IMR-90 (cell line): ENCODE results near the gene DHH. TPM values are rescaled to one million over a fixed set of nuclear protein-coding genes. Genes with fewer than 3 reads are reported as not detected.

Experiments
- ATAC-seq: fragments of 200-7000 bp; cut with Tn5 transposase; 2 replicates; pipeline ENCODE4 v1.9.1; 2020; ENCODE audit warnings: low read depth, mild to moderate bottlenecking, moderate library complexity
- BruUV-seq: library from RNA; stranded (reverse); fragments of 400-500 nt; replicated peaks from 2 replicates; lab custom pipeline; 2021; lab: Mats Ljungman, UMichigan
- CTCF ChIA-PET: fragments of 300-600 bp; formaldehyde crosslinking; extraction: SDS; loops from one replicate; lab custom pipeline; 2021; ENCODE audit warnings: antibody characterized with exemption; lab: Yijun Ruan, JAX
- POLR2A ChIA-PET: fragments of 300-600 bp; sonication (Branson Sonifier 250); formaldehyde crosslinking; loops from one replicate; lab custom pipeline; 2022; ENCODE audit warnings: antibody characterized with exemption; ENCODE audit not compliant: unreplicated experiment; lab: Charles Lee
- DNase-seq: peaks from one replicate; pipeline ENCODE4 v3.0.0; 2013
- H2AFZ ChIP-seq: replicated peaks from 2 replicates; pipeline ENCODE3; 2013; ENCODE audit warnings: low read length, mild to moderate bottlenecking; ENCODE audit not compliant: poor library complexity
- H2AK5ac ChIP-seq: 2 replicates; pipeline ENCODE4 v1.6.1; 2013; ENCODE audit warnings: low read depth, low read length, inconsistent platforms
- H2AK9ac ChIP-seq: replicated peaks from 2 replicates; pipeline ENCODE3; 2013; ENCODE audit warnings: mild to moderate bottlenecking, low read depth, low read length, moderate library complexity; ENCODE audit not compliant: poor library complexity
- H2BK120ac ChIP-seq: 2 replicates; pipeline ENCODE4 v1.6.1; 2013; ENCODE audit warnings: low read depth, low read length, inconsistent platforms
- H2BK15ac ChIP-seq: 3 replicates; pipeline ENCODE4 v1.6.1; 2013; ENCODE audit warnings: low read depth, low read length, inconsistent platforms
- H2BK20ac ChIP-seq: 2 replicates; pipeline ENCODE4 v1.6.1; 2013; ENCODE audit warnings: low read depth, mild to moderate bottlenecking, inconsistent platforms, low read length, moderate library complexity
- H2BK5ac ChIP-seq: 2 replicates; pipeline ENCODE4 v1.6.1; 2013; ENCODE audit warnings: mild to moderate bottlenecking, low read depth, low read length, inconsistent platforms; ENCODE audit not compliant: poor library complexity, severe bottlenecking
- H3K14ac ChIP-seq: replicated peaks from 2 replicates; pipeline ENCODE4 v1.6.1; 2013; ENCODE audit warnings: low read depth, low read length, inconsistent platforms
- H3K18ac ChIP-seq: 2 replicates; pipeline ENCODE4 v1.6.1; 2013; ENCODE audit warnings: low read depth, low read length, control low read depth
- H3K23ac ChIP-seq: 2 replicates; pipeline ENCODE4 v1.6.1; 2013; ENCODE audit warnings: low read depth, low read length, inconsistent platforms
- H3K27ac ChIP-seq: 2 replicates; pipeline ENCODE4 v1.5.1; 2013; ENCODE audit warnings: mild to moderate bottlenecking, control low read depth, low read length; ENCODE audit not compliant: insufficient read depth
- H3K27me3 ChIP-seq: 2 replicates; pipeline ENCODE4 v1.6.1; 2013; ENCODE audit warnings: low read length; ENCODE audit not compliant: control insufficient read depth, insufficient read depth
- H3K36me3 ChIP-seq: 2 replicates; pipeline ENCODE4 v1.6.1; 2013; ENCODE audit warnings: low read length, mixed read lengths; ENCODE audit not compliant: control insufficient read depth, insufficient read depth
- H3K4ac ChIP-seq: 2 replicates; pipeline ENCODE4 v1.6.1; 2013; ENCODE audit warnings: low read depth, low read length, inconsistent platforms
- H3K4me1 ChIP-seq: 2 replicates; pipeline ENCODE4 v1.6.1; 2013; ENCODE audit warnings: low read length, mixed read lengths; ENCODE audit not compliant: control insufficient read depth, insufficient read depth
- H3K4me2 ChIP-seq: 2 replicates; pipeline ENCODE4 v1.6.1; 2013; ENCODE audit warnings: low read depth, mild to moderate bottlenecking, control low read depth, low read length, moderate library complexity
- H3K4me3 ChIP-seq: 2 replicates; pipeline ENCODE4 v1.5.1; 2013; ENCODE audit warnings: low read depth, mild to moderate bottlenecking, control low read depth, low read length, moderate library complexity; ENCODE audit not compliant: insufficient read depth
- H3K56ac ChIP-seq: 2 replicates; pipeline ENCODE4 v1.6.1; 2013; ENCODE audit warnings: low read length, inconsistent platforms; ENCODE audit not compliant: insufficient read depth; ENCODE audit errors: extremely low read depth
- H3K79me1 ChIP-seq, 2 experiments: 2 replicates each; pipeline ENCODE4 v1.6.1; 2013; ENCODE audit warnings: low read length in 2 of 2, inconsistent platforms in 1 of 2, low read depth in 1 of 2
- H3K9ac ChIP-seq: 2 replicates; pipeline ENCODE4 v1.6.1; 2013; ENCODE audit warnings: low read depth, low read length, control low read depth
- H3K9me1 ChIP-seq: 2 replicates; pipeline ENCODE4 v1.6.1; 2013; ENCODE audit warnings: low read length, inconsistent platforms; ENCODE audit not compliant: insufficient read depth
- H3K9me3 ChIP-seq: 2 replicates; pipeline ENCODE4 v1.6.1; 2013; ENCODE audit warnings: low read length; ENCODE audit not compliant: control insufficient read depth, insufficient read depth
- H4K20me1 ChIP-seq: 2 replicates; pipeline ENCODE4 v1.6.1; 2013; ENCODE audit warnings: low read length, inconsistent platforms; ENCODE audit not compliant: insufficient read depth
- H4K5ac ChIP-seq: 2 replicates; pipeline ENCODE4 v1.6.1; 2013; ENCODE audit warnings: mild to moderate bottlenecking, low read depth, low read length, control low read depth
- H4K8ac ChIP-seq, 2 experiments: 2 replicates each; pipeline ENCODE4 v1.6.1; 2013; ENCODE audit warnings: low read depth in 2 of 2, low read length in 2 of 2, control low read depth in 1 of 2, inconsistent platforms in 1 of 2
- H4K91ac ChIP-seq: 2 replicates; pipeline ENCODE4 v1.6.1; 2013; ENCODE audit warnings: low read depth, low read length, inconsistent platforms; ENCODE audit not compliant: insufficient read depth
- BHLHE40 ChIP-seq: fragments of 150-350 bp; IDR thresholded peaks from 2 replicates; pipeline ENCODE4 v1.6.1; 2016; ENCODE audit warnings: mild to moderate bottlenecking, low read depth, low read length
- CEBPB ChIP-seq: IDR thresholded peaks from 2 replicates; pipeline ENCODE4 v1.6.1; 2012; ENCODE audit warnings: low read depth, low read length, improper control_type of control experiment
- RCOR1 ChIP-seq: IDR thresholded peaks from 2 replicates; pipeline ENCODE4 v1.6.1; 2012; ENCODE audit warnings: mild to moderate bottlenecking, low read length, improper control_type of control experiment; ENCODE audit not compliant: insufficient replicate concordance
- SMC3 ChIP-seq: fragments of 150-350 bp; IDR thresholded peaks from 2 replicates; pipeline ENCODE4 v1.6.1; 2016; ENCODE audit warnings: low read depth, mild to moderate bottlenecking, antibody characterized with exemption, low read length, moderate library complexity
- WGBS, 2 experiments: methylation state at CpG; one replicate each; pipeline versions ENCODE4 v1.1.5 to v1.1.7; 2013; ENCODE audit warnings: missing lambda C conversion rate in 2 of 2; ENCODE audit not compliant: insufficient read length in 1 of 2; ENCODE audit errors: extremely low coverage in 2 of 2; 5-methylcytosine and 5-hydroxymethylcytosine counted together
- dilution Hi-C: fragments of 300-500 bp; cut with HindIII; formaldehyde crosslinking; loops from one replicate; pipeline ENCODE4 v1.14.3; 2018; ENCODE audit warnings: low sequenced_read_pairs; ENCODE audit not compliant: unreplicated experiment
- in situ Hi-C: fragments of 300-500 bp; cut with MboI; formaldehyde crosslinking; loops from 3 replicates; pipeline ENCODE4 v1.14.3; 2019; ENCODE audit warnings: low sequenced_read_pairs, inconsistent platforms, mixed read lengths
- intact Hi-C: fragments of 100-400 bp; cut with micrococcal nuclease; formaldehyde crosslinking; loops from 2 replicates; pipeline ENCODE4 v1.10.0; 2022
- polyA plus RNA-seq, 3 experiments: library from polyadenylated mRNA; depleted of rRNA; stranded (reverse); fragments of >200 nt; gene quantifications; 2 replicates each; pipeline ENCODE4 v1.2.3, GENCODE V29; 2012; ENCODE audit warnings: low replicate concordance in 1 of 3
- total RNA-seq: library from RNA; depleted of rRNA; stranded (reverse); fragments of >200 nt; gene quantifications from 2 replicates; pipeline ENCODE4 v1.2.3, GENCODE V29; 2012
- TF ChIP-seq, protein P1 (sequence below): conservative IDR thresholded peaks from 2 replicates; pipeline ENCODE4 v1.5.1; 2012; ENCODE audit warnings: mild to moderate bottlenecking, low read depth, low read length, improper control_type of control experiment
- TF ChIP-seq, protein P2 (sequence below): fragments of 150-350 bp; IDR thresholded peaks from 2 replicates; pipeline ENCODE4 v1.6.1; 2017; ENCODE audit warnings: mild to moderate bottlenecking, antibody characterized with exemption, low read length, low read depth

DHH gene
- total and polyA plus RNA-seq, 2 of the 4 experiments (the other 2 are of a cell fraction): under 0.01 to 0.07 TPM

DNA sequence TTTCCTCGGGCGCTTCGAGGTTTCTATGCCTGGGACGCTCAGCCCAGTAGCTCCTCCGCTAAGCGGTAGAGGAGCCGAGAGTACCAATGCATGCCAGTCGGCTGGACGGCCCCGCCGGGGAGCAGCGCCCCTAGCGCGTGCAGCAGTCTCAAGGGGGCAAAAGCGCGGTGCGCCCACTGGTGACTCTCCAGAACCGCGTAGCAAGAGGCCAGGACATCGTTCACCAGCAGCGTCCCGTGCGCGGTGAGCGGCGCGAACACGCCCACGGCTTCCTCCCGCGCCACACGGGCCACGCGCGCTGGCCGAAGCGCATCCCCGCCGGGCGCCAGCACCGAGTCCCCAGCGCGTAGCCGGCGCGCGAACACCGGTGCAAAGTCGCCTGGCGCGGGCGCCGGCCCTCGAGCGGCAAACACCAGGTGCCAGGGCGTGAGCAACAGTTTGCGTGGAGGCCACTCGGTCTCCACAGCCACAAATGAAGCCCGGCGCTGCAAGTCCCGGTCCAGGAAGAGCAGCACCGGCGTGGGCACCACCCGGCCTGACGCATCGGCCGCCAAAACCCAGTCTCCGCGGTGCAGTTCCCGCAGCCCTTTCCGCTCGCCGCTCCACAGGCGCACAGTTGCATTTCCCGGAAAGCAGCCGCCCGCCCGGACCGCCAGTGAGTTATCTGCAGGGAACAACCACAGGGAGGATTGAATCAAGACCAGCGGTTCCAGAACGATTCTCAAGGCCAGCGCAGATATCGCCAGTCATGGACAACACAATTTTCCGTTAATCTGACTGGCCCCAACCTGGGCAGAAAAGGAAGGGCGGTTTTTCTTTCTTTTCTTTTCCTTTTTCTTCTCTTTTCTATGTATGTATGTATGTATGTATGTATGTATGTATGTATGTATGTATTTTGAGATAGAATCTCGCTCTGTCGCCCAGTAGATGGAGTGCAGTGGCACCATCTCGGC, 4.5 kb downstream of the DHH start:
- peak overlapping the region; percentile 69; the same call in 1 of the 2 replicates for H3K23ac ChIP-seq
- intact Hi-C loops: loop anchor here (2.0 to 10.0 kb wide), 2 partner anchors 25 to 95 kb away; partner anchors contain the start of gene TUBA1A
- H3K27ac ChIP-seq: no peak overlapping the region
- ATAC-seq (peak; percentile 6; the same call in 1 of the 2 replicates), DNase-seq (peak; percentile 33)
- TF ChIP-seq RCOR1 (no peak), SMC3 (no peak), BHLHE40 (no peak), CEBPB (no peak)
- TF ChIP-seq, protein P1, sequence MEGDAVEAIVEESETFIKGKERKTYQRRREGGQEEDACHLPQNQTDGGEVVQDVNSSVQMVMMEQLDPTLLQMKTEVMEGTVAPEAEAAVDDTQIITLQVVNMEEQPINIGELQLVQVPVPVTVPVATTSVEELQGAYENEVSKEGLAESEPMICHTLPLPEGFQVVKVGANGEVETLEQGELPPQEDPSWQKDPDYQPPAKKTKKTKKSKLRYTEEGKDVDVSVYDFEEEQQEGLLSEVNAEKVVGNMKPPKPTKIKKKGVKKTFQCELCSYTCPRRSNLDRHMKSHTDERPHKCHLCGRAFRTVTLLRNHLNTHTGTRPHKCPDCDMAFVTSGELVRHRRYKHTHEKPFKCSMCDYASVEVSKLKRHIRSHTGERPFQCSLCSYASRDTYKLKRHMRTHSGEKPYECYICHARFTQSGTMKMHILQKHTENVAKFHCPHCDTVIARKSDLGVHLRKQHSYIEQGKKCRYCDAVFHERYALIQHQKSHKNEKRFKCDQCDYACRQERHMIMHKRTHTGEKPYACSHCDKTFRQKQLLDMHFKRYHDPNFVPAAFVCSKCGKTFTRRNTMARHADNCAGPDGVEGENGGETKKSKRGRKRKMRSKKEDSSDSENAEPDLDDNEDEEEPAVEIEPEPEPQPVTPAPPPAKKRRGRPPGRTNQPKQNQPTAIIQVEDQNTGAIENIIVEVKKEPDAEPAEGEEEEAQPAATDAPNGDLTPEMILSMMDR: peak; percentile 24; the same call in 1 of the 2 replicates
- TF ChIP-seq, protein P2, sequence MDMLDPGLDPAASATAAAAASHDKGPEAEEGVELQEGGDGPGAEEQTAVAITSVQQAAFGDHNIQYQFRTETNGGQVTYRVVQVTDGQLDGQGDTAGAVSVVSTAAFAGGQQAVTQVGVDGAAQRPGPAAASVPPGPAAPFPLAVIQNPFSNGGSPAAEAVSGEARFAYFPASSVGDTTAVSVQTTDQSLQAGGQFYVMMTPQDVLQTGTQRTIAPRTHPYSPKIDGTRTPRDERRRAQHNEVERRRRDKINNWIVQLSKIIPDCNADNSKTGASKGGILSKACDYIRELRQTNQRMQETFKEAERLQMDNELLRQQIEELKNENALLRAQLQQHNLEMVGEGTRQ: no peak
- peaks cover 11% of the 10 kb centered on the region for H3K4me1 ChIP-seq
- H4K20me1 ChIP-seq: no peaks in the 10 kb centered on the region; the same call in 1 of the 2 replicates
- no peak overlapping the region for H2BK20ac ChIP-seq
- peak overlapping the region; percentile 87 for H3K4me2 ChIP-seq
- ChIA-PET POLR2A (no interaction called here), CTCF (interaction anchor here (0.6 to 3.7 kb wide), 3 partner anchors 18 to 152 kb away, joined by 3 to 16 read pairs (median 3); partner anchors contain the start of gene RHEBL1)
- peaks cover 2% of the 10 kb centered on the region; the same call in 1 of the 2 replicates for H3K9me1 ChIP-seq
- no peaks in the 10 kb centered on the region for H3K36me3 ChIP-seq
- peak overlapping the region; percentile 38 for H2AK9ac ChIP-seq
- no peak overlapping the region for H2BK120ac ChIP-seq
- H2AFZ ChIP-seq: peak overlapping the region; percentile 77
- H3K79me1 ChIP-seq: 0 out of 4 replicates have a peak, but pooled peaks cover 0 to 3% of the 10 kb centered on the region in 2 experiments
- H3K27me3 ChIP-seq: peaks cover 30% of the 10 kb centered on the region; the same call in 1 of the 2 replicates
- H3K4ac ChIP-seq: no peak overlapping the region
- WGBS, 2 experiments: 0% methylated on average over 43 of the region's 88 CpGs; no CpG with 5 or more reads in 1 of the 2 experiments
- H2AK5ac ChIP-seq: no peak overlapping the region
- H3K18ac ChIP-seq: no peak overlapping the region
- H4K91ac ChIP-seq: no peak overlapping the region
- BruUV-seq: no TSS peak
- H3K4me3 ChIP-seq: peak overlapping the region; percentile 30
- H4K8ac ChIP-seq: no peak overlapping the region
- no peak overlapping the region for H3K56ac ChIP-seq
- no peak overlapping the region for H4K5ac ChIP-seq
- H3K9me3 ChIP-seq: no peaks in the 10 kb centered on the region
- dilution Hi-C loops: no loop called here
- H2BK15ac ChIP-seq: no peak overlapping the region
- no peak overlapping the region for H2BK5ac ChIP-seq
- H3K14ac ChIP-seq: no peak overlapping the region
- in situ Hi-C loops: no loop called here
- H3K9ac ChIP-seq: no peak overlapping the region
